Caco-2 (cell line): ENCODE measurements around the gene CNTF. TPM values are rescaled to one million over a fixed set of nuclear protein-coding genes. Genes with fewer than 3 reads are reported as not detected.

Experiments used
- BruUV-seq: library from RNA; stranded (reverse); fragments of 400-500 nt; replicated peaks from 2 replicates; lab custom pipeline; 2021; lab: Mats Ljungman, UMichigan
- CTCF ChIA-PET: fragments of 300-600 bp; sonication (Branson Sonifier 250); formaldehyde crosslinking; loops from one replicate; lab custom pipeline; 2022; ENCODE audit warnings: antibody characterized with exemption; lab: Charles Lee
- POLR2A ChIA-PET: fragments of 300-600 bp; sonication (Branson Sonifier 250); formaldehyde crosslinking; loops from one replicate; lab custom pipeline; 2022; ENCODE audit warnings: antibody characterized with exemption; lab: Charles Lee
- DNase-seq, 2 experiments: peaks; one replicate each; pipeline versions ENCODE4 v3.0.0 to v3.0.0-alpha.2; 2020 to 2022
- H3K27me3 ChIP-seq: replicated peaks from 2 replicates; pipeline ENCODE4 v1.6.0; 2011; ENCODE audit warnings: low read length; ENCODE audit not compliant: control insufficient read depth, insufficient read depth
- H3K36me3 ChIP-seq: 2 replicates; pipeline ENCODE4 v1.5.1; 2011; ENCODE audit warnings: low read length; ENCODE audit not compliant: control insufficient read depth, insufficient read depth
- H3K4me1 ChIP-seq: fragments of 250-450 bp; sonication (Bioruptor Pico); 2 replicates; pipeline ENCODE4 v1.5.1; 2020; ENCODE audit warnings: mild to moderate bottlenecking
- H3K4me3 ChIP-seq: 2 replicates; pipeline ENCODE4 v1.5.1; 2011; ENCODE audit warnings: low read depth, mild to moderate bottlenecking, control low read depth, low read length
- H3K9me3 ChIP-seq: fragments of 250-450 bp; sonication (Bioruptor Pico); 2 replicates; pipeline ENCODE4 v1.5.1; 2020; ENCODE audit warnings: mild to moderate bottlenecking, moderate library complexity
- H3K27ac Mint-ChIP-seq: one replicate; pipeline ENCODE4 v1.8.0; 2022; ENCODE audit warnings: mixed read lengths; ENCODE audit not compliant: unreplicated experiment
- H3K27me3 Mint-ChIP-seq: one replicate; pipeline ENCODE4 v1.8.0; 2022; ENCODE audit warnings: mixed read lengths; ENCODE audit not compliant: insufficient read depth, unreplicated experiment
- H3K36me3 Mint-ChIP-seq: one replicate; pipeline ENCODE4 v1.8.0; 2022; ENCODE audit warnings: mild to moderate bottlenecking, mixed read lengths; ENCODE audit not compliant: insufficient read depth, unreplicated experiment
- H3K4me1 Mint-ChIP-seq: one replicate; pipeline ENCODE4 v1.8.0; 2022; ENCODE audit warnings: low read depth, mixed read lengths; ENCODE audit not compliant: unreplicated experiment
- H3K4me3 Mint-ChIP-seq: one replicate; pipeline ENCODE4 v1.8.0; 2022; ENCODE audit warnings: mild to moderate bottlenecking, moderate library complexity, mixed read lengths; ENCODE audit not compliant: unreplicated experiment
- H3K9me3 Mint-ChIP-seq: one replicate; pipeline ENCODE4 v1.8.0; 2022; ENCODE audit warnings: mixed read lengths; ENCODE audit not compliant: unreplicated experiment
- intact Hi-C: fragments of 100-400 bp; cut with micrococcal nuclease; formaldehyde crosslinking; loops from one replicate; pipeline ENCODE4 v1.10.0; 2022; ENCODE audit not compliant: unreplicated experiment
- total RNA-seq: library from RNA; stranded (reverse); gene quantifications from 2 replicates; pipeline ENCODE4 v1.2.3, GENCODE V29; 2022
- TF ChIP-seq, protein P1 (sequence below), 2 experiments: fragments of 200-600 bp in 1 of 2; IDR thresholded peaks; 1 replicate in 1 of 2; 2 replicates in 1 of 2; pipeline versions ENCODE4 v1.5.1 to v1.8.0; 2011 to 2022; ENCODE audit warnings: antibody characterized with exemption in 1 of 2, control low read depth in 1 of 2, inconsistent platforms in 1 of 2, low read depth in 1 of 2, low read length in 1 of 2, mild to moderate bottlenecking in 1 of 2, moderate library complexity in 1 of 2; ENCODE audit not compliant: insufficient read depth in 1 of 2, severe bottlenecking in 1 of 2, unreplicated experiment in 1 of 2

The CNTF gene
- total RNA-seq, 1 experiment from 2014 or later = 3.3 TPM

DNA sequence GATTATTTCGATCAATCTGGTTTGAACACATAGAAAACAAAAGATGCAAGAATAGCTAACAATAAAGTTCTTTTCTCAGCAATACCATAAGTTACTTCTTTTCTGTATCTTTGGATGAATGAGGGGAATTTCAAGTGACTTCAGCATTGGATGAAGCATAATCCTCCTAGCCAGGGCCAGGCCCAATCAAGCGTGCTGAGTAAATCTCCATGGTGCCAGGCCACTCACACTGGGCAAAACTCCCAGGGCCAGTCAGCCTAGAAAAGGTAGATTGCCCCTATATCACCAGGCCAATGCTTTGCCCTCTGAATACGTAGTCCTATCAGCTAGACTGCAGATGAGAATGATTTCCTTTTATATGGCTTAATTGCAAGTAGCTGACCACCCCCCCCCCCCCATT lies 6.0 kb downstream of the CNTF start:
- TF ChIP-seq, protein P1, sequence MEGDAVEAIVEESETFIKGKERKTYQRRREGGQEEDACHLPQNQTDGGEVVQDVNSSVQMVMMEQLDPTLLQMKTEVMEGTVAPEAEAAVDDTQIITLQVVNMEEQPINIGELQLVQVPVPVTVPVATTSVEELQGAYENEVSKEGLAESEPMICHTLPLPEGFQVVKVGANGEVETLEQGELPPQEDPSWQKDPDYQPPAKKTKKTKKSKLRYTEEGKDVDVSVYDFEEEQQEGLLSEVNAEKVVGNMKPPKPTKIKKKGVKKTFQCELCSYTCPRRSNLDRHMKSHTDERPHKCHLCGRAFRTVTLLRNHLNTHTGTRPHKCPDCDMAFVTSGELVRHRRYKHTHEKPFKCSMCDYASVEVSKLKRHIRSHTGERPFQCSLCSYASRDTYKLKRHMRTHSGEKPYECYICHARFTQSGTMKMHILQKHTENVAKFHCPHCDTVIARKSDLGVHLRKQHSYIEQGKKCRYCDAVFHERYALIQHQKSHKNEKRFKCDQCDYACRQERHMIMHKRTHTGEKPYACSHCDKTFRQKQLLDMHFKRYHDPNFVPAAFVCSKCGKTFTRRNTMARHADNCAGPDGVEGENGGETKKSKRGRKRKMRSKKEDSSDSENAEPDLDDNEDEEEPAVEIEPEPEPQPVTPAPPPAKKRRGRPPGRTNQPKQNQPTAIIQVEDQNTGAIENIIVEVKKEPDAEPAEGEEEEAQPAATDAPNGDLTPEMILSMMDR (IDR thresholded peaks at IDR 0.05; ENCODE audit: insufficient read depth in 1 of 2, low read depth in 1 of 2, low read length in 1 of 2, severe bottlenecking in 1 of 2, unreplicated experiment in 1 of 2) = no peak
- intact Hi-C loops = no loop called here
- Histone ChIP-seq H3K9me3 (no peaks in the 10 kb centered on the region), H3K27me3 (no peaks in the 10 kb centered on the region), H3K4me1 (no peaks in the 10 kb centered on the region), H3K36me3 (0 out of 2 replicates have a peak, but pooled peaks cover 1% of the 10 kb centered on the region), H3K4me3 (no peak overlapping the region)
- no peak overlapping the region for H3K27ac Mint-ChIP-seq
- ChIA-PET POLR2A (no interaction called here), CTCF (interaction anchor here (0.7 to 1.8 kb wide), 4 partner anchors 51 to 272 kb away, joined by 3 to 11 read pairs (median 5); no protein-coding TSS in a partner anchor)
- peaks cover 32% of the 10 kb centered on the region for H3K36me3 Mint-ChIP-seq
- no peaks in the 10 kb centered on the region for H3K4me1 Mint-ChIP-seq
- H3K27me3 Mint-ChIP-seq = no peaks in the 10 kb centered on the region
- no peaks in the 10 kb centered on the region for H3K9me3 Mint-ChIP-seq
- H3K4me3 Mint-ChIP-seq = no peak overlapping the region
- BruUV-seq = no TSS peak
- no peak for DNase-seq

DNA sequence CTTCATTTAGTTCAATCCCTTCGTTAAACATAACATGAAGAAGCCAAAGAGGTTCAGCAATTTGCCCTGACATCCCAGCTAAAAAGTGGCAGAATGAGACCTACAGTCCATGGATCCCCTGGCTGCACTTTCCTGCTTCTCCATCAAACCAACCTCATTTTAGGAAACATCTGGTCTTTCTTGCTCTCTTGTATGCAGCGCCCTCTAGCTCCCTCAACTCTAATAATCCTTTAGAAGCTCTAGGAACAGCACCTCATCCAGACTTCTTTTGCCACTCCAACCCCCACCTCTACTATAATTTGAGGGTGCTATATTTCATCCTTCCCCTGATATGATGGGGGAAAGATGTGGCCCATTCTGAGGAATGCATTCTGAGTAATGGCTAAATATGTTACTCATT lies 7.4 kb downstream of the CNTF start:
- CTCF ChIA-PET = interaction anchor here (0.6 to 1.2 kb wide), 8 partner anchors 29 to 596 kb away, joined by 3 to 12 read pairs (median 3); no protein-coding TSS in a partner anchor
- Histone ChIP-seq H3K4me3 (no peak overlapping the region), H3K36me3 (0 out of 2 replicates have a peak, but pooled peaks cover 1% of the 10 kb centered on the region), H3K4me1 (no peaks in the 10 kb centered on the region), H3K9me3 (no peaks in the 10 kb centered on the region), H3K27me3 (no peaks in the 10 kb centered on the region)
- Mint-ChIP-seq H3K36me3 (peaks cover 19% of the 10 kb centered on the region), H3K4me1 (no peaks in the 10 kb centered on the region), H3K4me3 (no peak overlapping the region), H3K27ac (no peak overlapping the region), H3K27me3 (no peaks in the 10 kb centered on the region), H3K9me3 (no peaks in the 10 kb centered on the region)
- POLR2A ChIA-PET = interaction anchor here (0.5 kb wide), 1 partner anchor 1040 kb away, joined by 5 read pairs; no protein-coding TSS in a partner anchor
- peak in 1 of 2 experiments; percentile 43 for DNase-seq
- TF ChIP-seq, protein P1 (IDR thresholded peaks at IDR 0.05; ENCODE audit: insufficient read depth in 1 of 2, low read depth in 1 of 2, low read length in 1 of 2, severe bottlenecking in 1 of 2, unreplicated experiment in 1 of 2) = peak; percentile 37 to 59
- intact Hi-C loops = loop anchor here (1.0 kb wide), 1 partner anchor 53 kb away; no protein-coding TSS in a partner anchor
- no TSS peak for BruUV-seq

DNA sequence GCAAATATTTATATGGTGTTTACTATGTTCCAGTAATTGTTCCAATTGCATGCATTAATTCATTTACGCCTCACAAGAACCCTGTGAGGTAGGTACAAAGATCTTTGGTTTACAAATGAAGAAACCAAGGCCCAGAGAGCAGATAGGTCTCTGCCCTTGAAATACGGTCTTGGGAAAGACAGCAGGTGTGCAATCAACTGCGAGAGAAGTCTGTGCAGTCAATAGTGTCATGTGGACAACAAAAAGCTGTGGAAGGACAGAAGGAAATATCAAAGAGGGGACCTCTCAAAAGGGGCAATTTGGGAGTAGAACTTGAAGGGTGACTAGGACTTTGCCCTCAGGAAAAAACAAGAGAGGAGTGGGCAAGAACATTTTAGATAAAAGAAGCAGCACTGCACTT lies 8.9 kb downstream of the CNTF start:
- intact Hi-C loops = no loop called here
- H3K9me3 ChIP-seq = no peaks in the 10 kb centered on the region
- no peaks in the 10 kb centered on the region for H3K36me3 ChIP-seq
- Mint-ChIP-seq H3K4me1 (no peaks in the 10 kb centered on the region), H3K27ac (no peak overlapping the region), H3K4me3 (no peak overlapping the region), H3K27me3 (no peaks in the 10 kb centered on the region), H3K36me3 (peaks cover 14% of the 10 kb centered on the region), H3K9me3 (no peaks in the 10 kb centered on the region)
- H3K27me3 ChIP-seq = no peaks in the 10 kb centered on the region
- no TSS peak for BruUV-seq
- no peak overlapping the region for H3K4me3 ChIP-seq
- ChIA-PET POLR2A (no interaction called here), CTCF (no interaction called here)
- TF ChIP-seq, protein P1 (IDR thresholded peaks at IDR 0.05; ENCODE audit: insufficient read depth in 1 of 2, low read depth in 1 of 2, low read length in 1 of 2, severe bottlenecking in 1 of 2, unreplicated experiment in 1 of 2) = no peak
- no peak for DNase-seq
- H3K4me1 ChIP-seq = no peaks in the 10 kb centered on the region
